HG03045 (cell line): ENCODE results near the gene GPR183.

Experiments used
- ATAC-seq: cut with Tn5 transposase; IDR thresholded peaks from one replicate; pipeline ENCODE4 v1.9.1; 2021; ENCODE audit warnings: mild to moderate bottlenecking, moderate library complexity; ENCODE audit not compliant: unreplicated experiment

The GPR183 gene

GRCh38 chr13:99313501-99313900 is 6.3 kb upstream of the GPR183 start:
- no peak for ATAC-seq

DNA sequence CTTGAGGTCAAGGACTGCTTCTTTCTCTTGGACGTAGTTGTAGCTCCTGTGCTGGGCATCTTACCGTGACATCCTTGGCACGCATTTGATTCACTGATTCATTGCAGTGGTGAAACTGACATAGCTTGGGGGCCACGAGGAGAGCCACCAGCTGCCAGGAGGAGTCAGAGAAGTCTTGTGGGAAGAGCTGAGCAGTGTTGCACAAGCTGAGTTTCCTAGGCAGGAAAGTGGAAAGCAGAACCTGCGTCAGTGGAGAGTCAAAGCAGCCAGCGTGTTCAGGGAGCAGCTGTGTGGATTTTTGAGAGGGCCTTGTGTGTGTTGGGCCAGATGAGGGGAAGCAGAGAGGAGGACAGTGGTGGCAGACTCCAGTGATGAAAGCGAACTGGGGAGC is 5.3 kb upstream of the GPR183 start:
- ATAC-seq, result no peak

GRCh38 chr13:99311748-99312492 is 4.7 kb upstream of the GPR183 start:
- ATAC-seq, result no peak

- no peak for ATAC-seq
Measured at GRCh38 chr13:99311137-99311536, 3.9 kb upstream of the GPR183 start.

- no peak for ATAC-seq
Measured at GRCh38 chr13:99310382-99311031, 3.3 kb upstream of the GPR183 start.

GRCh38 chr13:99308471-99309087 is 1.4 kb upstream of the GPR183 start:
- ATAC-seq, result no peak

DNA sequence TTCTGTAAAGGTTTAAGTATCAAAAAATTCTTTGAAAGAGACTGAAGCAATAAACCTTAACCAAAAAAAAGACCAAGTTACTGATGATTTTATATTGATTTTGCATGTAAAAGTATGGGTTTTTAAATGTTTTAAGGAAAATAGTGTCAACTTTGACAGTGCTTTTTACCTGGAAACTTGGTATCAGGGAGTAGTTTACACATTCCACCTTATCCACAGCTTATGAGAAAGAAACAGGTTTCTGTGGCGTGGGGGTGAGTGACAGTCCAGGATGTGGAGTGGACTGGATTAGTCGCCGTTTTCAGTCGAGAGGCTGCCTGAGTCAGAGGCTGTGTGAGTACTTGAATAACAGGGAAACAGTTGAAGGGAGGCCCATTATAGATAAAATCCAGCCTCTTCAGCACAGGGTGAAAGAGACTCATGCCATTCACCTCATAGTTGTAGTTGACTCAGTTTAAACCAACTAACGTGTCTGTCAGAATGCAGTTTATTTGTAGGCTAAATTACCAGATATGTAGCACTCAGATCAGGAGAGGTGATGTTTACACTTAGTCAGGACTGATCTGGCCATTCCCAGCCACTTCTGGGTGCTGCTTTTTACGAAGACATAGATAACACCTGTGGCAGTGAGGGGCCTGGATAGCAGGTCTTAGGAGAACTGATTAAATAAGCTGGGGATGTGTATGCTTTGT is 595 bp upstream of the GPR183 start:
- peak; percentile 54 for ATAC-seq

DNA sequence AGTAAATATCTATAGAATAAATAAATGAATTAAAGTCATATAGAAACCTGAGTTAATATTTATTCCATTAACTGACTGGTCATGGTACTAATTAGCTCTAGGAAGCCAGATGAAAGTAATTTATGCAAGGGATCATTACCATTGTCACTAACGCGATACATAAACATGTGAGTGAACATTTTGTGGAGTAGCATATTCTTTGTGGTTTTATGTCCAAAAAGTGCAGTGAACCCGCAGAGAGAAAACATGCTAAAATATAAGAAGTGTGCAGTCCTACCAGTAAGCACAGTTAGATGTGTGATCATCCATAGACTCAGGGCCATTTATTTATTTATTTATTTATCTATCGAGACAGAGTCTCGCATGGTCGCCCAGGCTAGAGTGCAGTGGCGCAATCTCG is 1.6 kb downstream of the GPR183 start:
- no peak for ATAC-seq

DNA sequence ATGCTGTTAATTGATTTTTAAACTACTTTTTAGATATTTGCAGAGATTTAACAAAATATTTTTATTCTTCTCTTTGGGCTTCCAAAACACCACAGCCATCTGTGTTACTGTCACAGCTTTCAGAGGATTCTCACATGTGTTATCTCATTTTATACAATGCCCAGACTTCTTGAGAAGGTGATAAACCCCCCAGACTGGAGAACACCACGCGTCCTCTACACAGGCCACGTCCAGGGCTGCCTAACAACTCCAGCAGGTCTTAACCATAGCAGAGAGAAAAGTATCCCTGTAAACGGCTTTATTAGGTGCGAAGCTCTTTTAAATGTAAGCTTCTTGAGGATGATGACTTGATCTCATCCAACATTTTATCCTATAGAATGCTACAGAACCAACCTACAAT is 2.0 kb downstream of the GPR183 start:
- ATAC-seq, result no peak

GRCh38 chr13:99304541-99304940 is 2.7 kb downstream of the GPR183 start:
- no peak for ATAC-seq

DNA sequence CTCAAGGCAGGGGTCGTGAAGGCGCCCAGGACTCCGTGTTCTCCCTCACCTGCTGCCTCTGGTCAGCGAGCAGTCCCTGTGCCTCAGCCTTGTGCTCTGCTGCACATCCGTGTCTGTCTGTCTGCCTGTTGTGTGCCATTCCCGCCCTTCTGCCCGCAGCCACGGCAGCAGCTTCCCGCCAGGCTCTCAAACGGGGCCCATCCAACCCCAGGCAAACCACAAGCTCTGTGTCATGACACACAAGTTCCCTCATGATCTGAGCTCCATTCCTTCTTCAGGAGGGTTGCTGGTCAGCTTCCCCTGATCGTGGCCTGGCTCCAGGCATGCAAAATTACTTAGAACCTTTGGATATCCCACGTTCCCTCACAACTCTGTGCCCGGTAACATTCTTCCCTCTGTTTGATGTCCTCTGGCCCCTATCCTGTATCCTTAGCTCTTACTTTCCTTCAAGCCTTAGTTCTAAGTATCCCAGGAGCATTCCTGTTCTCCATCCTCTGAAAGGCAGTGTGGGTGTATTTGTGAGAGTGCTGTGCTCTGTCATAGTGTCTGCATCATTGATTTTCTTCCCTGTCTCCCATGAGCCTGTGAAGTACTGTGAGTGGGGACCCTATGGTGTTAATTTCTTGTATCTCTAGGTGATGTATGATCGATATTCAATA is 3.2 kb downstream of the GPR183 start:
- no peak for ATAC-seq

- no peak for ATAC-seq
Measured at GRCh38 chr13:99302637-99303505, 4.3 kb downstream of the GPR183 start.

GRCh38 chr13:99301913-99302636 is 5.1 kb downstream of the GPR183 start:
- no peak for ATAC-seq

- ATAC-seq, result no peak
Measured at GRCh38 chr13:99301056-99301838, 6.0 kb downstream of the GPR183 start.

DNA sequence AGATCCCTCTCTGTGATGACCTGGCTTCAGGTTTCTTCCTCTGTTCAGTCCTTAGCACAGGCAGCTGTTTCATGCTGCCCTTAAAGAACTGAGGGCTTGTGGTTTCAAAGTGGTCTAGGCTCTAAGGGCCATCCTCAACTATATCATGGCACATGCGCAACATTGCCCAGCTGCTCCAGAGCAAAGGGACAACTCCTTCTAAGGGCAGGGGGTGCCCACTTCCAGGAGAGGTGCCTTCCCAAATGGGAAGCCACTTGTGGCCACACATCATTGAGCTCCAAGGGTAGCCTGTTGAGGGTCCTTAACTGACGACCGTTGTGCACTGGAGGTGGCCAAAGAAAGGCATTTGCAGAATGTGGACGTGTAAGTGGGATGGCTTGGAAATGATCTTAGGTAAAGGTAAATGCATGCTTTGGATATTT is 7.3 kb downstream of the GPR183 start:
- no peak for ATAC-seq

GRCh38 chr13:99299256-99299919 is 7.8 kb downstream of the GPR183 start:
- ATAC-seq, result no peak

DNA sequence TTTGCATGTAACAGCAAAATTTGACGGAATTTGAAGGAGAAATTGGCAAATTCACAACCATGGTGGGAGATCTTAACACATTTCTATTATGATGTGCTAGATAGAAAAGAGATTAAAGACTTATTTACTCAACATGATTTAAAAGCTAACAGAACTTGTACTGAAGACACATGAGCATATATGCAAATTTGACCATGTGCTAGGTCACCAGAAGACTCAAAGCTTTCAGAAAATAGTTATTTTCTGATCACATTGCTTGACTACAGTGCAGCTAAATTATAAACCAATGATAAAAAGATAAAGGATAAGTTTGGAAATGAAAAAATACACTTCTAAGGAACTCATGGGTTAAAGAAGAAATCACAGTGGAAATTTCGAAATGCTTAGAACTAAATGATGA is 9.1 kb downstream of the GPR183 start:
- no peak for ATAC-seq

DNA sequence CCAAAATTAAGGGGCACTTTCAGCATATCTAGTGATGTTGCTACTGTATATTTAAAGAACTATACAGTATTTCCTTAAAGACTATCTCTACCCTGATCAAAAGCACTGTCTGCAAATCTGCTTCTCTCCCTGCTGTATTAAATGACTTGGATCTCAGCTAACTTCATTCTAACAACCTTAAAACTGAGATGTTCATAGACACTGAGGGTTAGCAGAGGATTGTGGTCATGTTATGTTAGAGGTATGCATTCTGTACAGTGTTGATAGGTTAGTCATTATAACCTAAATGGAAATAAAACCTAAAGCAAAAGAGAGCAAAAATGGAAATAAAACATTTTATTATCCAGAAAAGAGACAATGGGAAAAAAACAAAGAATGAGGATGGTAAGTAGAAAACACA is 9.9 kb downstream of the GPR183 start:
- ATAC-seq, result no peak
